ENCODE measurements around the gene C16orf96. TPM values are rescaled to one million over a fixed set of nuclear protein-coding genes. Genes with fewer than 3 reads are reported as not detected.

C16orf96 gene
- total and polyA plus RNA-seq, 2 experiments from 2014 or later: 0.37 to 2.2 TPM

DNA sequence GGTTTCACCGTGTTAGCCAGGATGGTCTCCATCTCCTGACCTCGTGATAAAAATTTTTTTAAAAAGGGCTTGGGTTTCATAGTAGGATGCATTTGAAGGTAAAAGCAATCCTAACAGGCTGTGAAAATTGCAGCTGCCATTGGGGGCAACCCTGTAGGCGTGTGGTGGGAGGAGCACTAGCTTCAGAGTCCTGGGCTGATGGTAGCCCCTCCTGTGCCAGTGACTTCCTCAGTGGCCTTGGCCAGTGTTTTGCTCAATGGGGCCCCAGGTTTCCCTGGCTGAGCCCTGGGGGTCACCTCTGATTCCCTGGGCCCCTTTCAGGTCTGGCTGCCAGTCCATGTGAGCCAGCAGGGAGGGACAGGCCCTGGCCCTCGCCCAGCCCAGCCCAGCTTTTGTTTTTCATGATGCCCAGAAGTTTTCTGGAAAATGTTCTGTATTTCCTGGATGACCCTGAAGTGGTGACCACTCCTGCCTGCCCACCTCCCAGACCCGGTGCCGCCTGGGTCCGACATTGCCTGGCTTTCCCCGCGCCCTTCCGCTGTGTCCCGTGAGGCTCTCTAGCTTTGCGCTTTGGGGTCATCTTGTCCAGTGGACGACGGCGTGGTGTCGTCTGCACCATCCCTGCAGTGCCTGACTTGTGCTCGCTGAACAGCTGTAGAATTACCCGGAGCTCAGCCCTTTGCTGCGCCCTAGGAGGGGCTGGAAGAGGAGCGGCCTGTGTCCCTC is 77.9 kb downstream of the C16orf96 start:
- Histone ChIP-seq H3K9me2 (ENCODE audit: insufficient read depth) (no peaks in the 10 kb centered on the region), H3K4me1 (ENCODE audit: insufficient read depth) (no peaks in the 10 kb centered on the region), H2AFZ (no peak overlapping the region), H4K20me1 (replicated peaks; ENCODE audit: insufficient read depth) (peaks cover 10% of the 10 kb centered on the region), H3F3A (replicated peaks; ENCODE audit: low read depth) (no peaks in the 10 kb centered on the region), H3K4me2 (no peak overlapping the region), H3K79me2 (replicated peaks; ENCODE audit: insufficient read depth) (peaks cover 93% of the 10 kb centered on the region), H3K27me3 (ENCODE audit: insufficient read depth) (no peaks in the 10 kb centered on the region), H3K36me3 (ENCODE audit: insufficient read depth) (no peaks in the 10 kb centered on the region), H3K27ac (ENCODE audit: low read depth) (peak overlapping the region; percentile 45; the same call in 1 of the 2 replicates), H3K4me3 (no peak overlapping the region)
- Mint-ChIP-seq H3K4me1 (peaks cover 7% of the 10 kb centered on the region), H3K9me3 (no peaks in the 10 kb centered on the region), H3K4me3 (no peak overlapping the region), H3K27me3 (ENCODE audit: insufficient read depth, low read depth, poor library complexity) (peaks cover 4% of the 10 kb centered on the region), H3K36me3 (ENCODE audit: low read depth) (peaks cover 3% of the 10 kb centered on the region; the same call in 2 of the 3 replicates), H3K27ac (0 out of 2 replicates have a peak overlapping the region, but pooled peaks have one; percentile 40)
- DNase-seq (ENCODE audit: low spot score): no peak
- TF ChIP-seq, protein P1, sequence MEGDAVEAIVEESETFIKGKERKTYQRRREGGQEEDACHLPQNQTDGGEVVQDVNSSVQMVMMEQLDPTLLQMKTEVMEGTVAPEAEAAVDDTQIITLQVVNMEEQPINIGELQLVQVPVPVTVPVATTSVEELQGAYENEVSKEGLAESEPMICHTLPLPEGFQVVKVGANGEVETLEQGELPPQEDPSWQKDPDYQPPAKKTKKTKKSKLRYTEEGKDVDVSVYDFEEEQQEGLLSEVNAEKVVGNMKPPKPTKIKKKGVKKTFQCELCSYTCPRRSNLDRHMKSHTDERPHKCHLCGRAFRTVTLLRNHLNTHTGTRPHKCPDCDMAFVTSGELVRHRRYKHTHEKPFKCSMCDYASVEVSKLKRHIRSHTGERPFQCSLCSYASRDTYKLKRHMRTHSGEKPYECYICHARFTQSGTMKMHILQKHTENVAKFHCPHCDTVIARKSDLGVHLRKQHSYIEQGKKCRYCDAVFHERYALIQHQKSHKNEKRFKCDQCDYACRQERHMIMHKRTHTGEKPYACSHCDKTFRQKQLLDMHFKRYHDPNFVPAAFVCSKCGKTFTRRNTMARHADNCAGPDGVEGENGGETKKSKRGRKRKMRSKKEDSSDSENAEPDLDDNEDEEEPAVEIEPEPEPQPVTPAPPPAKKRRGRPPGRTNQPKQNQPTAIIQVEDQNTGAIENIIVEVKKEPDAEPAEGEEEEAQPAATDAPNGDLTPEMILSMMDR (conservative IDR thresholded peaks at IDR 0.05; ENCODE audit: low read depth in 2 of 2): no peak
- no peak for ATAC-seq

DNA sequence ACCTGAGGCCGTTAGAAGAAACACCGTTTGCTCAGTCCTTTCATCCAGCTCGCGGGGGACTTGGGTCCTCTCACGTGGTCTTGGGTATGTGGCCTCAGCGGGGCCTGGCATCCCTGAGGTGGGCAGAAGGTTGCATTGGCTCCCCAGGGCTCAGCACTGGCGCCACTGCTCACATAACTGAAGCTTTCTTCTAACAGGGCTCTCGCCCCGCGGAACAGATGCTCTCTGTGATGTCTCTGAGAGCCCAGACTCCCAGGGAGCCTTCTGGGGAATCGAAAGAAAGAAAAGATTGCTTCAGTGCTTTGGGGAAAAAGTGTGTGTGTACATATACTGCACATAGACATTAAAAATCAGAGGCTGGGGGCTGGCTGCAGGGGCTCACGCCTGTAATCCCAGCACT is 78.6 kb downstream of the C16orf96 start:
- H3K36me3 ChIP-seq (ENCODE audit: insufficient read depth): no peaks in the 10 kb centered on the region
- Mint-ChIP-seq H3K27ac (0 out of 2 replicates have a peak overlapping the region, but pooled peaks have one; percentile 40), H3K27me3 (ENCODE audit: insufficient read depth, low read depth, poor library complexity) (peaks cover 9% of the 10 kb centered on the region), H3K4me1 (peaks cover 6% of the 10 kb centered on the region; the same call in 2 of the 3 replicates), H3K4me3 (no peak overlapping the region), H3K9me3 (no peaks in the 10 kb centered on the region), H3K36me3 (ENCODE audit: low read depth) (no peaks in the 10 kb centered on the region; the same call in 1 of the 3 replicates)
- H3K27ac ChIP-seq (ENCODE audit: low read depth): peak overlapping the region; percentile 45; the same call in 1 of the 2 replicates
- no peaks in the 10 kb centered on the region for H3K9me2 ChIP-seq (ENCODE audit: insufficient read depth)
- H3K4me2 ChIP-seq: no peak overlapping the region
- ATAC-seq (no peak), DNase-seq (ENCODE audit: low spot score) (no peak)
- H2AFZ ChIP-seq: no peak overlapping the region
- H3K4me1 ChIP-seq (ENCODE audit: insufficient read depth): no peaks in the 10 kb centered on the region
- no peak overlapping the region for H3K4me3 ChIP-seq
- peaks cover 91% of the 10 kb centered on the region for H3K79me2 ChIP-seq (replicated peaks; ENCODE audit: insufficient read depth)
- H3F3A ChIP-seq (replicated peaks; ENCODE audit: low read depth): no peaks in the 10 kb centered on the region
- H4K20me1 ChIP-seq (replicated peaks; ENCODE audit: insufficient read depth): peaks cover 10% of the 10 kb centered on the region
- no peaks in the 10 kb centered on the region for H3K27me3 ChIP-seq (ENCODE audit: insufficient read depth)
- TF ChIP-seq JUNB (IDR thresholded peaks at IDR 0.05; ENCODE audit: unreplicated experiment): no peak
- TF ChIP-seq EZH2phosphoT487 (IDR thresholded peaks at IDR 0.05; ENCODE audit: unreplicated experiment): no peak
- TF ChIP-seq STAT1 (IDR thresholded peaks at IDR 0.05; ENCODE audit: unreplicated experiment): no peak
- no peak for TF ChIP-seq ZNF114 (CRISPR knock-in tag; IDR thresholded peaks at IDR 0.05)
- no peak for TF ChIP-seq CREB1 (CRISPR knock-in tag; IDR thresholded peaks at IDR 0.05; ENCODE audit: low read depth)
- no peak for TF ChIP-seq ZNF331 (CRISPR knock-in tag; IDR thresholded peaks at IDR 0.05; ENCODE audit: low read depth)
- TF ChIP-seq, protein P1 (conservative IDR thresholded peaks at IDR 0.05; ENCODE audit: low read depth in 2 of 2): no peak
- no peak for TF ChIP-seq POLR2AphosphoS5 (IDR thresholded peaks at IDR 0.05; ENCODE audit: low read depth)
- TF ChIP-seq, protein P2, sequence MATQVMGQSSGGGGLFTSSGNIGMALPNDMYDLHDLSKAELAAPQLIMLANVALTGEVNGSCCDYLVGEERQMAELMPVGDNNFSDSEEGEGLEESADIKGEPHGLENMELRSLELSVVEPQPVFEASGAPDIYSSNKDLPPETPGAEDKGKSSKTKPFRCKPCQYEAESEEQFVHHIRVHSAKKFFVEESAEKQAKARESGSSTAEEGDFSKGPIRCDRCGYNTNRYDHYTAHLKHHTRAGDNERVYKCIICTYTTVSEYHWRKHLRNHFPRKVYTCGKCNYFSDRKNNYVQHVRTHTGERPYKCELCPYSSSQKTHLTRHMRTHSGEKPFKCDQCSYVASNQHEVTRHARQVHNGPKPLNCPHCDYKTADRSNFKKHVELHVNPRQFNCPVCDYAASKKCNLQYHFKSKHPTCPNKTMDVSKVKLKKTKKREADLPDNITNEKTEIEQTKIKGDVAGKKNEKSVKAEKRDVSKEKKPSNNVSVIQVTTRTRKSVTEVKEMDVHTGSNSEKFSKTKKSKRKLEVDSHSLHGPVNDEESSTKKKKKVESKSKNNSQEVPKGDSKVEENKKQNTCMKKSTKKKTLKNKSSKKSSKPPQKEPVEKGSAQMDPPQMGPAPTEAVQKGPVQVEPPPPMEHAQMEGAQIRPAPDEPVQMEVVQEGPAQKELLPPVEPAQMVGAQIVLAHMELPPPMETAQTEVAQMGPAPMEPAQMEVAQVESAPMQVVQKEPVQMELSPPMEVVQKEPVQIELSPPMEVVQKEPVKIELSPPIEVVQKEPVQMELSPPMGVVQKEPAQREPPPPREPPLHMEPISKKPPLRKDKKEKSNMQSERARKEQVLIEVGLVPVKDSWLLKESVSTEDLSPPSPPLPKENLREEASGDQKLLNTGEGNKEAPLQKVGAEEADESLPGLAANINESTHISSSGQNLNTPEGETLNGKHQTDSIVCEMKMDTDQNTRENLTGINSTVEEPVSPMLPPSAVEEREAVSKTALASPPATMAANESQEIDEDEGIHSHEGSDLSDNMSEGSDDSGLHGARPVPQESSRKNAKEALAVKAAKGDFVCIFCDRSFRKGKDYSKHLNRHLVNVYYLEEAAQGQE (IDR thresholded peaks at IDR 0.05; ENCODE audit: unreplicated experiment): no peak
- no peak for TF ChIP-seq EZH2 (IDR thresholded peaks at IDR 0.05; ENCODE audit: low read depth, unreplicated experiment)
- TF ChIP-seq NANOG (IDR thresholded peaks at IDR 0.05; ENCODE audit: borderline replicate concordance): no peak

All from GM23338 (cell line).